GM10847 (cell line): ENCODE data around the gene STMN3.

Experiments used
- POLR2A ChIP-seq: IDR thresholded peaks from 2 replicates; pipeline ENCODE4 v1.6.1; 2011; ENCODE audit not compliant: insufficient read length; ENCODE audit errors: extremely low read depth

STMN3 gene

GRCh38 chr20:63639093-63639975 lies 13.9 kb downstream of the STMN3 start:
- TF ChIP-seq POLR2A = no peak

DNA sequence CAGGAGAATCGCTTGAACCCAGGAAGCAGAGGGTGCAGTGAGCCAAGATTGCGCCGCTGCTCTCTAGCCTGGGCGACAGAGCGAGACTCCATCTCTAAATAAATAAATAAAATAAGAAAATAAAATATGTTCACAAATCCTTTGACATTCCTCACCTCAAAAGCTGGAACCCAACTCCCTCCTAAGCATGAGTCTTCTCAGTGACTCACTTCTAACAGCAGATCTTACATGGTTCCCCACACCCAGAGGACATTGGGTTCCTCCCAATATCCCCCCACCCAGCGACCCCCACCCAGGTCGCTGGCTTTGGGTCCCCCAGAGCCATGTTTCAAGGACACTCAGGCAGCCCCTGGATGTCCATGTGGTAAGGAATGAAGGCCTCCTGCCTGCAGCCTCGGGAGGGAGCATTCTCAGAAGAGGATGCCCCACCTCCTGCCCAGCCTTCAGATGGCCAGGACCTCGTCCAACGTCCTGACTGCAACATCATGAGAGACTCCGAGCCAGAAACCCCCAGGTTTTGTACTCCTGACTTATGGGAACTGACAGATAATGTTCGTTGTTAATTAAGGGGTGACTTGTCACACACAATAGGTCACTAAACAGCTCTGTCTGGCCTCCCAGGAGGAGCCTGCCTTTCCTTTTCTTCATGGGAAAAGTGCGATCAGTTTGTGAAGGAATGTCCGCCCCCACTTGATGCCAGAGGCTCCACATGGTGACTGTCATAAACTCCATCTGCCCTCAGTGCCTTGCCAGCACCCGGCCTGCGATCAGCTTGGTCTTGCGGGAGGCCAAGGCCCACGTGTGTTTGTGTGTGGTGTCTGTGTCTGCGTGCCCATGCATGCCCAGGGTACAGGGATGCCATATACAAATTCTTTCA lies 16.2 kb downstream of the STMN3 start:
- TF ChIP-seq POLR2A = no peak

GRCh38 chr20:63635431-63636141 lies 17.6 kb downstream of the STMN3 start:
- TF ChIP-seq POLR2A = no peak

- TF ChIP-seq POLR2A = no peak
Measured at GRCh38 chr20:63633732-63634131, 19.5 kb downstream of the STMN3 start.

DNA sequence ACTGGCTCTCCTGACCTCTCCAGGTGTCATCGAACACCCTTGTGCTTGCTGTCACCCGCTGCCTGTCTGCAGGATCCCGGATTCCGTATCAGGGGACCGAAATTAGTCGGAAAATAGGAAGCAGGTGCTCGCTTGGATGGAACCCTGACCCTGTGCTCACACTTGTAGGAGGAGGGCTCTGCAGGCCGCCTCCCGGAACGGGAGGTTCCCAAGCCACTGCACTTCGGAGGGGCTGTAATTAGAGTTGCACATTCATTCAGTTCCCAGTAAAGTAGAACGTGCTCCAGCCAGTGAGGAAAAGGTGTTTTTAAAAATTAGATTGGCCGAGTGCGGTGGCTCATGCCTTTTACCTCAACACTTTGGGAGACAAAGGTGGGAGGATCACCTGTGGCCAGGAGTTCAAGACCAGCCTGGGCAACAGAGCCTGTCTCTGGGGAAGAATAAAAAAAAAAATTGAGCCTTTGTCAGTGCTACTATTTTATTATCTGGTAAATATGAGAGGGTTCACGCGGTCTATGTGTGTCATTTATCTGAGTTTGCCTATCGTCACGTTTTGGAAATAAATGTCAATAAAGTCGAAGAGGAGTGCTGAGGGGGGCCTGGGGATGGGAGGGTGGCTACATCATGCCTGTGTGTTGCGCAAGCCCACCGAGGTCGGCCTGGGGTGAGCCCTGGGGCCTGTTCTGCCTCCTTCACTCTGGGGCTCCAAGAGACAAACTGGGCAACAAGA lies 24.8 kb downstream of the STMN3 start:
- TF ChIP-seq POLR2A = no peak

GRCh38 chr20:63627751-63628245 lies 25.4 kb downstream of the STMN3 start:
- no peak for TF ChIP-seq POLR2A

GRCh38 chr20:63627129-63627750 lies 26.0 kb downstream of the STMN3 start:
- TF ChIP-seq POLR2A = peak; percentile 83

GRCh38 chr20:63626424-63627128 lies 26.6 kb downstream of the STMN3 start, which contains the start of gene GMEB2:
Gene GMEB2, minus strand, starts transcription at chr20:63627101. Its CDS starts 7,704 bp downstream, at chr20:63619397.
- no peak for TF ChIP-seq POLR2A

- TF ChIP-seq POLR2A = peak; percentile 50
Measured at GRCh38 chr20:63625771-63626423, 27.3 kb downstream of the STMN3 start.

DNA sequence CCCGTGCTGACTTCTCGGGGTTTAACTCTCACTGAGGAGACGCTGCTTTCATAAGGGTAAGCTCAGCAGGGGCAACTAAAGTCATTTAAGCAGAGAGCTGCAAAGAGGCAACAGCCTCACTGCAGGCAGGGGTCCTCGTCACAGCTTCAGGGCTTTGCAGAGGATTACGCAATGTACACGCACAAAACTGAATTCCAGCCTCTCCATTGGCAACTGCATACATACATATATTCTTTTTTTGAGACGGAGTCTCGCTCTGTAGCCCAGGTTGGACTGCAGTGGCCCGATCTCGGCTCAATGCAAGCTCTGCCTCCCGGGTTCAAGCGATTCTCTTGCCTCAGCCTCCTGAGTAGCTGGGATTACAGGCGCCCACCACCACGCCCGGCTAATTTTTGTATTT lies 28.7 kb downstream of the STMN3 start:
- no peak for TF ChIP-seq POLR2A

GRCh38 chr20:63622732-63623131 lies 30.5 kb downstream of the STMN3 start:
- no peak for TF ChIP-seq POLR2A

DNA sequence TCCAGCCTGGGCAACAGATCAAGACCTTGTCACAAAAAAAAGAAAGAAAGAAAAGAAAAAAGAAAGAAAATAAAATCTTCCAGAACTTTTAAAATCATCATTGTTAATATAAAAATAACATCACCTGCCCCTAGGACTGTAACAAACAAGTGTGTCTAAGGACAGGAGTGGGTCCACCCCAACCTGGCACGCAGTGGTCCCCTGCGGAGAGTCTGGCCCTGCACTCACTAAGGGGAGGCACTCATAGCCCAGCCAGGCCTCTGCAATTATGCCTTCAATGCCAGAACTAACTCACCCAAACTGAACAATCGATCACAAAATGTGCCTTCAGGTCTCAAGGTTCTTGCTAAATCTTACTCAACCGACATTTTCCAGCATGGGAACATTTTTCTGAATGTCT lies 31.1 kb downstream of the STMN3 start:
- no peak for TF ChIP-seq POLR2A

DNA sequence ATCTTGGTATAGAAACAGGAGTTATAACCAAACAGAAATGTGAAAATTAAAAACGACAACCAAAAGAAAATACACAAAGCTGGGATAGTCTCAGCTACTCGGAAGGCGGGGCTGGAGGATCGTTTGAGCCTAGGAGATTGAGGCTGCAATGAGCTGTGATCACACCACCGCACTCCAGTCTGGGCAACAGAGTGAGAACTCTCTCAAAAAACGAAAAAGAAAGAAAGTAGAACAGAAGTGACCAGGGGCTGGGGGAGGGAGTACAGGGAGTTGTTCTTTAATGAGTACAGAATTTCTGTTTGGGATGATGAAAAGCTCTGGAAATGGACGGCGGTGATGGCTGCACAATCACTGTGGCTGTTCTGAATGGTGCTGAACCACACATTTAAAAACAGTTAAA lies 32.2 kb downstream of the STMN3 start:
- TF ChIP-seq POLR2A = no peak
